HEK293 (cell line): Measurements from ENCODE around the gene FRMPD4.

ENCODE experiments used
- ZBTB7A ChIP-seq: fragments of 450-650 bp; formaldehyde crosslinking; IDR thresholded peaks from 2 replicates; pipeline ENCODE4 v1.5.1; 2016; ENCODE audit warnings: low read depth, missing biosample characterization, missing genetic modification characterization
- ZNF2 ChIP-seq: fragments of 450-650 bp; formaldehyde crosslinking; IDR thresholded peaks from 2 replicates; pipeline ENCODE4 v1.5.1; 2016; ENCODE audit warnings: missing biosample characterization, missing genetic modification characterization
- ZNF366 ChIP-seq: fragments of 450-650 bp; formaldehyde crosslinking; conservative IDR thresholded peaks from 2 replicates; pipeline ENCODE4 v1.5.1; 2016; ENCODE audit warnings: missing biosample characterization, missing genetic modification characterization
- ZNF707 ChIP-seq: fragments of 450-650 bp; formaldehyde crosslinking; IDR thresholded peaks from 2 replicates; pipeline ENCODE4 v1.5.1; 2016; ENCODE audit warnings: missing biosample characterization, missing genetic modification characterization
- ZNF777 ChIP-seq: fragments of 450-650 bp; formaldehyde crosslinking; IDR thresholded peaks from 2 replicates; pipeline ENCODE4 v1.5.1; 2017; ENCODE audit warnings: missing biosample characterization, missing genetic modification characterization, borderline replicate concordance
- ZNF785 ChIP-seq: fragments of 450-650 bp; formaldehyde crosslinking; IDR thresholded peaks from 2 replicates; pipeline ENCODE4 v1.5.1; 2016; ENCODE audit warnings: missing biosample characterization, missing genetic modification characterization

GRCh38 chrX:12138361-12139313 lies at the start of gene FRMPD4:
- TF ChIP-seq ZNF366 (tag by site-specific recombination) = no peak
- no peak for TF ChIP-seq ZNF777
- no peak for TF ChIP-seq ZBTB7A (tag by site-specific recombination)
- TF ChIP-seq ZNF785 (tag by site-specific recombination) = no peak
- TF ChIP-seq ZNF2 (tag by site-specific recombination) = peak; percentile 31; the same call in 1 of the 2 replicates
- TF ChIP-seq ZNF707 (tag by site-specific recombination) = no peak
